SK-N-SH (cell line): ENCODE measurements around the gene DENND5A.

Source experiments
- CHD2 ChIP-seq: fragments of 150-350 bp; IDR thresholded peaks from 2 replicates; pipeline ENCODE4 v1.6.1; 2018; ENCODE audit warnings: low read length; ENCODE audit not compliant: partially characterized antibody
- CTCF ChIP-seq: fragments of 200-600 bp; sonication (generic); IDR thresholded peaks from 2 replicates; pipeline ENCODE4 v1.6.1; 2017; ENCODE audit warnings: antibody characterized with exemption, mild to moderate bottlenecking, moderate library complexity
- ELF1 ChIP-seq: IDR thresholded peaks from 2 replicates; pipeline ENCODE4 v1.4.0; 2012
- FOXM1 ChIP-seq: IDR thresholded peaks from 2 replicates; pipeline ENCODE4 v1.4.0; 2012; ENCODE audit warnings: low read depth, mild to moderate bottlenecking
- GABPA ChIP-seq: IDR thresholded peaks from 2 replicates; pipeline ENCODE4 v1.4.0; 2012; ENCODE audit warnings: low read depth, mild to moderate bottlenecking
- GATA2 ChIP-seq: sonication (generic); formaldehyde crosslinking; IDR thresholded peaks from 2 replicates; pipeline ENCODE4 v1.5.0; 2020; ENCODE audit warnings: mild to moderate bottlenecking, missing genetic modification reagents
- IRF3 ChIP-seq: fragments of 150-350 bp; IDR thresholded peaks from 2 replicates; pipeline ENCODE4 v1.6.1; 2016; ENCODE audit warnings: mild to moderate bottlenecking, low read depth, low read length
- POLR2AphosphoS5 ChIP-seq: IDR thresholded peaks from 2 replicates; pipeline ENCODE4 v1.6.1; 2012; ENCODE audit warnings: low read depth, low read length
- RAD21 ChIP-seq: IDR thresholded peaks from 2 replicates; pipeline ENCODE4 v1.6.1; 2012; ENCODE audit warnings: mild to moderate bottlenecking, low read length
- SMC3 ChIP-seq: IDR thresholded peaks from 2 replicates; pipeline ENCODE4 v1.6.1; 2012; ENCODE audit warnings: low read depth, low read length, improper control_type of control experiment
- TAF1 ChIP-seq: IDR thresholded peaks from 2 replicates; pipeline ENCODE4 v1.6.1; 2012; ENCODE audit warnings: low read depth, mild to moderate bottlenecking, low read length, moderate library complexity, borderline replicate concordance
- TEAD4 ChIP-seq: IDR thresholded peaks from 2 replicates; pipeline ENCODE4 v1.4.0; 2012; ENCODE audit warnings: mild to moderate bottlenecking, borderline replicate concordance; ENCODE audit not compliant: insufficient read depth

GRCh38 chr11:9285850-9286587 is 20.9 kb upstream of the DENND5A start:
- no peak for TF ChIP-seq CTCF
- no peak for TF ChIP-seq GATA2 (CRISPR knock-in tag)
- no peak for TF ChIP-seq TAF1
- no peak for TF ChIP-seq SMC3
- TF ChIP-seq ELF1, result no peak
- TF ChIP-seq TEAD4, result no peak
- TF ChIP-seq CHD2, result no peak
- no peak for TF ChIP-seq IRF3
- TF ChIP-seq POLR2AphosphoS5, result no peak
- TF ChIP-seq RAD21, result no peak
- no peak for TF ChIP-seq FOXM1
- no peak for TF ChIP-seq GABPA
